H1 (cell line): ENCODE data around the gene PTPN18. TPM values are rescaled to one million over a fixed set of nuclear protein-coding genes. Genes with fewer than 3 reads are reported as not detected.

ENCODE experiments used
- CTCF ChIA-PET: fragments of 300-600 bp; sonication (Branson Sonifier 250); formaldehyde crosslinking; loops from one replicate; lab custom pipeline; 2021; ENCODE audit not compliant: partially characterized antibody; lab: Charles Lee
- POLR2A ChIA-PET: fragments of 300-600 bp; sonication (Branson Sonifier 250); formaldehyde crosslinking; loops from one replicate; lab custom pipeline; 2021; ENCODE audit warnings: inconsistent platforms; ENCODE audit not compliant: partially characterized antibody; lab: Charles Lee
- DNase-seq, 2 experiments: peaks; one replicate each; pipeline versions ENCODE4 v3.0.0 to v3.0.0-alpha.2; 2010 to 2022; ENCODE audit warnings: low spot score in 2 of 2, low read depth in 1 of 2, mixed read lengths in 1 of 2
- FAIRE-seq: peaks from 2 replicates; lab custom pipeline; 2011; peaks lifted over from hg19 to GRCh38; lab: Jason Lieb, UNC
- H2AFZ ChIP-seq: 2 replicates; pipeline ENCODE4 v1.8.1; 2012; ENCODE audit warnings: low read length, inconsistent platforms
- H2AK5ac ChIP-seq: 2 replicates; pipeline ENCODE4 v1.6.1; 2013; ENCODE audit warnings: low read depth, low read length
- H2BK120ac ChIP-seq: replicated peaks from 2 replicates; pipeline ENCODE3; 2013; ENCODE audit warnings: low read depth, low read length, inconsistent platforms
- H2BK12ac ChIP-seq: 2 replicates; pipeline ENCODE4 v1.6.1; 2013; ENCODE audit warnings: low read depth, low read length
- H2BK15ac ChIP-seq: 2 replicates; pipeline ENCODE4 v1.6.1; 2013; ENCODE audit warnings: low read length
- H2BK20ac ChIP-seq: 2 replicates; pipeline ENCODE4 v1.6.1; 2013; ENCODE audit warnings: low read length
- H2BK5ac ChIP-seq: 2 replicates; pipeline ENCODE4 v1.6.1; 2013; ENCODE audit warnings: low read depth, low read length
- H3K14ac ChIP-seq: 2 replicates; pipeline ENCODE4 v1.6.1; 2013; ENCODE audit warnings: inconsistent platforms; ENCODE audit not compliant: insufficient read length
- H3K18ac ChIP-seq: 2 replicates; pipeline ENCODE4 v1.6.1; 2013; ENCODE audit warnings: low read length; ENCODE audit errors: extremely low read depth
- H3K23ac ChIP-seq: 2 replicates; pipeline ENCODE4 v1.6.1; 2013; ENCODE audit warnings: inconsistent platforms; ENCODE audit not compliant: insufficient read length
- H3K23me2 ChIP-seq: 2 replicates; pipeline ENCODE4 v1.6.1; 2013; ENCODE audit warnings: low read depth, low read length
- H3K27ac ChIP-seq: 2 replicates; pipeline ENCODE4 v1.6.1; 2011; ENCODE audit warnings: low read depth, low read length, inconsistent platforms
- H3K27me3 ChIP-seq, 4 experiments: replicated peaks in 1 of 4; 1 replicate in 1 of 4; 2 replicates in 3 of 4; pipeline versions ENCODE4 v1.6.1 to v1.8.1; 2011 to 2013; ENCODE audit warnings: low read length in 3 of 4, mild to moderate bottlenecking in 3 of 4, inconsistent platforms in 2 of 4, mixed read lengths in 2 of 4, moderate library complexity in 1 of 4; ENCODE audit not compliant: control insufficient read depth in 3 of 4, insufficient read depth in 3 of 4; ENCODE audit errors: extremely low read depth in 1 of 4
- H3K36me3 ChIP-seq, 4 experiments: 2 replicates each; pipeline versions ENCODE4 v1.6.1 to v1.8.1; 2011 to 2013; ENCODE audit warnings: mild to moderate bottlenecking in 4 of 4, low read length in 3 of 4, moderate library complexity in 2 of 4, control low read depth in 1 of 4, inconsistent platforms in 1 of 4; ENCODE audit not compliant: insufficient read depth in 4 of 4, control insufficient read depth in 2 of 4
- H3K4ac ChIP-seq: replicated peaks from 2 replicates; pipeline ENCODE3; 2013; ENCODE audit warnings: low read length, low read depth, mixed read lengths, inconsistent platforms; ENCODE audit not compliant: insufficient read length
- H3K4me1 ChIP-seq, 4 experiments: replicated peaks in 1 of 4; 1 replicate in 1 of 4; 2 replicates in 3 of 4; pipeline versions ENCODE4 v1.6.1 to v1.8.1; 2011 to 2013; ENCODE audit warnings: low read length in 3 of 4, inconsistent platforms in 2 of 4, mixed read lengths in 1 of 4; ENCODE audit not compliant: insufficient read depth in 4 of 4, control insufficient read depth in 3 of 4
- H3K4me2 ChIP-seq, 2 experiments: 2 replicates each; pipeline versions ENCODE4 v1.6.1 to v1.8.1; 2011 to 2013; ENCODE audit warnings: low read depth in 2 of 2, low read length in 2 of 2, control low read depth in 1 of 2, inconsistent platforms in 1 of 2, mild to moderate bottlenecking in 1 of 2; ENCODE audit not compliant: insufficient read depth in 1 of 2
- H3K4me3 ChIP-seq, 4 experiments: fragments of 200-600, 300-600 bp in 1 of 4; sonication (generic), shearing (Covaris generic), sonication (Bioruptor Twin) in 1 of 4; 2 replicates each; pipeline versions ENCODE4 v1.5.1 to v1.8.1; 2011 to 2016; ENCODE audit warnings: low read length in 4 of 4, low read depth in 3 of 4, control low read depth in 2 of 4, inconsistent platforms in 2 of 4, mild to moderate bottlenecking in 2 of 4, mixed read lengths in 1 of 4, moderate library complexity in 1 of 4; ENCODE audit not compliant: insufficient read depth in 2 of 4; ENCODE audit errors: extremely low read depth in 1 of 4
- H3K56ac ChIP-seq: replicated peaks from 2 replicates; pipeline ENCODE3; 2013; ENCODE audit warnings: low read depth, mild to moderate bottlenecking, mixed read lengths, low read length, inconsistent platforms; ENCODE audit not compliant: insufficient read length
- H3K79me1 ChIP-seq: 2 replicates; pipeline ENCODE4 v1.6.1; 2013; ENCODE audit warnings: low read depth, low read length, control low read depth
- H3K79me2 ChIP-seq, 2 experiments: 2 replicates each; pipeline versions ENCODE4 v1.6.1 to v1.8.1; 2012 to 2013; ENCODE audit warnings: low read length in 2 of 2, mild to moderate bottlenecking in 2 of 2, inconsistent platforms in 1 of 2; ENCODE audit not compliant: insufficient read depth in 2 of 2, control insufficient read depth in 1 of 2
- H3K9ac ChIP-seq, 4 experiments: replicated peaks in 1 of 4; 1 replicate in 1 of 4; 2 replicates in 3 of 4; pipeline versions ENCODE4 v1.6.1 to v1.8.1; 2011 to 2013; ENCODE audit warnings: low read depth in 3 of 4, low read length in 3 of 4, control low read depth in 2 of 4, mild to moderate bottlenecking in 2 of 4, moderate library complexity in 2 of 4, inconsistent platforms in 1 of 4; ENCODE audit errors: extremely low read depth in 1 of 4
- H3K9me3 ChIP-seq, 2 experiments: 2 replicates each; pipeline versions ENCODE4 v1.6.1 to v1.8.1; 2012 to 2013; ENCODE audit warnings: mild to moderate bottlenecking in 2 of 2, moderate library complexity in 2 of 2, control low read depth in 1 of 2, inconsistent platforms in 1 of 2, low read depth in 1 of 2, low read length in 1 of 2, mixed read lengths in 1 of 2; ENCODE audit not compliant: insufficient read depth in 2 of 2
- H4K20me1 ChIP-seq, 2 experiments: replicated peaks in 1 of 2; 2 replicates each; pipeline versions ENCODE3 to v1.8.1; 2011 to 2013; ENCODE audit warnings: inconsistent platforms in 2 of 2, low read length in 2 of 2, mild to moderate bottlenecking in 1 of 2; ENCODE audit not compliant: insufficient read depth in 2 of 2, control insufficient read depth in 1 of 2
- H4K5ac ChIP-seq: 2 replicates; pipeline ENCODE4 v1.6.1; 2013; ENCODE audit warnings: low read length, low read depth, mixed read lengths, inconsistent platforms; ENCODE audit not compliant: insufficient read length
- H4K8ac ChIP-seq: 2 replicates; pipeline ENCODE4 v1.8.0; 2013; ENCODE audit warnings: mild to moderate bottlenecking, moderate library complexity, low read length, inconsistent platforms; ENCODE audit not compliant: insufficient read depth; ENCODE audit errors: extremely low read depth
- H4K91ac ChIP-seq: replicated peaks from 2 replicates; pipeline ENCODE3; 2013; ENCODE audit warnings: low read length, mixed read lengths, inconsistent platforms; ENCODE audit not compliant: insufficient read length
- ATF2 ChIP-seq: IDR thresholded peaks from 2 replicates; pipeline ENCODE4 v1.6.1; 2012; ENCODE audit warnings: low read length, inconsistent platforms
- EZH2 ChIP-seq: fragments of 200-600 bp; sonication (generic); IDR thresholded peaks from 2 replicates; pipeline ENCODE4 v1.7.1; 2012; ENCODE audit warnings: low read depth, mild to moderate bottlenecking, moderate library complexity, low read length, inconsistent platforms; ENCODE audit not compliant: severe bottlenecking
- HDAC2 ChIP-seq, 2 experiments: fragments of 300-600 bp in 1 of 2; sonication (generic) in 1 of 2; IDR thresholded peaks; 2 replicates each; pipeline ENCODE4 v1.6.1; 2011 to 2012; ENCODE audit warnings: low read depth in 2 of 2, low read length in 2 of 2, mild to moderate bottlenecking in 2 of 2, moderate library complexity in 2 of 2, borderline replicate concordance in 1 of 2, inconsistent platforms in 1 of 2
- KDM1A ChIP-seq: fragments of 200-600, 300-600 bp; sonication (generic); IDR thresholded peaks from 2 replicates; pipeline ENCODE4 v1.7.1; 2016; ENCODE audit warnings: mild to moderate bottlenecking, low read length, borderline replicate concordance
- SIRT6 ChIP-seq: IDR thresholded peaks from one replicate; pipeline ENCODE4 v1.7.1; 2012; ENCODE audit warnings: low read length, inconsistent platforms
- SUZ12 ChIP-seq: fragments of 200-600 bp; sonication (generic); IDR thresholded peaks from 2 replicates; pipeline ENCODE4 v1.6.1; 2012; ENCODE audit warnings: mild to moderate bottlenecking, inconsistent platforms, low read length, moderate library complexity, mixed read lengths
- TAF7 ChIP-seq: optimal IDR thresholded peaks from 2 replicates; pipeline ENCODE3; 2011; ENCODE audit warnings: low read depth, mild to moderate bottlenecking, inconsistent platforms, low read length, moderate library complexity, borderline replicate concordance
- TCF12 ChIP-seq: IDR thresholded peaks from 2 replicates; pipeline ENCODE4 v1.6.1; 2011; ENCODE audit warnings: low read depth, mild to moderate bottlenecking, low read length
- TEAD4 ChIP-seq: IDR thresholded peaks from 2 replicates; pipeline ENCODE4 v1.6.1; 2012; ENCODE audit warnings: low read depth, low read length, inconsistent platforms, mixed read lengths
- WGBS, 2 experiments: shearing (Covaris generic) in 1 of 2; methylation state at CpG; one replicate each; pipeline versions ENCODE4 v1.1.6 to v1.1.7; 2013 to 2015; ENCODE audit warnings: low lambda C conversion rate in 2 of 2, mixed read lengths in 2 of 2, inconsistent platforms in 1 of 2, low coverage in 1 of 2, missing lambda C conversion rate in 1 of 2; ENCODE audit not compliant: insufficient replicate concordance in 2 of 2, insufficient coverage in 1 of 2, insufficient read length in 1 of 2; ENCODE audit errors: extremely low coverage in 1 of 2, missing lambda C conversion rate in 1 of 2; 5-methylcytosine and 5-hydroxymethylcytosine counted together
- polyA plus RNA-seq, 7 experiments: library from polyadenylated mRNA; depleted of rRNA in 3 of 7; stranded (reverse) in 5 of 7; unstranded in 2 of 7; fragments of >200 nt in 5 of 7; fragments of 200-250 nt in 2 of 7; gene quantifications; 1 replicate in 5 of 7; 2 replicates in 1 of 7; 4 replicates in 1 of 7; pipeline versions ENCODE4 v1.2.1 to v1.2.3, GENCODE V29; 2011 to 2013; ENCODE audit warnings: missing spikeins in 2 of 7, mixed read lengths in 2 of 7
- total RNA-seq: library from RNA; stranded (reverse); fragmentation: NEBNext Ultra II Directional; extraction: Animal tissue kit (Norgen Biotek cat#: 25700); gene quantifications from 2 replicates; pipeline ENCODE4 v1.2.1, GENCODE V29; 2021

Gene PTPN18
- total and polyA plus RNA-seq, 2 of the 8 experiments (the other 6 are each of a cell fraction or from before 2014, with no cell fraction given), result 13.2 to 14.7 TPM

GRCh38 chr2:130353291-130354138 is 2.3 kb upstream of the PTPN18 start:
- Histone ChIP-seq H3K14ac (no peak overlapping the region), H2BK20ac (no peak overlapping the region), H3K4me1 (no peaks in the 10 kb centered on the region), H3K27ac (no peak overlapping the region), H2AK5ac (0 out of 2 replicates have a peak overlapping the region, but pooled peaks have one; percentile 15), H3K18ac (no peak overlapping the region), H3K4me2 (no peak overlapping the region), H3K79me1 (no peaks in the 10 kb centered on the region), H2BK120ac (no peak overlapping the region), H3K56ac (no peak overlapping the region), H3K9ac (no peak overlapping the region), H3K23ac (no peak overlapping the region), H4K91ac (no peak overlapping the region), H3K4ac (no peak overlapping the region), H2BK12ac (0 out of 2 replicates have a peak overlapping the region, but pooled peaks have one; percentile 27), H4K5ac (no peak overlapping the region), H3K9me3 (no peaks in the 10 kb centered on the region), H2AFZ (no peak overlapping the region), H3K79me2 (no peaks in the 10 kb centered on the region), H2BK15ac (no peak overlapping the region), H4K8ac (no peak overlapping the region), H3K27me3 (peaks cover 15 to 40% (median 26%) of the 10 kb centered on the region in 4 experiments; a peak in 6 of 7 replicates), H2BK5ac (no peak overlapping the region), H3K36me3 (peaks cover 0 to under 1% (median 0%) of the 10 kb centered on the region in 4 experiments; a peak in 1 of 8 replicates), H3K23me2 (peaks cover 4% of the 10 kb centered on the region; the same call in 1 of the 2 replicates), H4K20me1 (peaks cover 0 to 3% of the 10 kb centered on the region in 2 experiments), H3K4me3 (no peak overlapping the region)
- DNase-seq, result peak in 1 of 2 experiments; percentile 43
- ChIA-PET CTCF (interaction anchor here (0.7 to 4.7 kb wide), 5 partner anchors 10 to 23 kb away, joined by 3 to 28 read pairs (median 5); partner anchors contain the start of gene IMP4), POLR2A (interaction anchor here (1.1 to 8.7 kb wide), 3 partner anchors 11 to 20 kb away, joined by 3 to 72 read pairs (median 5); partner anchors contain the start of gene IMP4)
- 88% methylated on average over 7 of the region's 7 CpGs; no CpG with 5 or more reads in 1 of the 2 experiments for WGBS, 2 experiments
- no peak for FAIRE-seq
- TF ChIP-seq KDM1A, result no peak
- TF ChIP-seq SIRT6, result no peak
- TF ChIP-seq TEAD4, result no peak
- TF ChIP-seq HDAC2 (IDR thresholded peaks at IDR 0.05; ENCODE audit: borderline replicate concordance in 1 of 2, low read depth in 2 of 2, low read length in 2 of 2), result no peak
- no peak for TF ChIP-seq EZH2
- TF ChIP-seq ATF2, result no peak
- no peak for TF ChIP-seq TAF7
- TF ChIP-seq TCF12, result no peak
- TF ChIP-seq SUZ12, result no peak
